HG02973 (cell line): ENCODE results near the gene SYCP2.
A peak's percentile ranks its signal among the peaks of the same experiment; 100 is the strongest.

Experiments used
- ATAC-seq: cut with Tn5 transposase; IDR thresholded peaks from one replicate; pipeline ENCODE4 v1.9.1; 2021; ENCODE audit warnings: moderate library complexity; ENCODE audit not compliant: unreplicated experiment

Gene SYCP2

GRCh38 chr20:59942245-59942644 lies 8.8 kb upstream of the SYCP2 start:
- no peak for ATAC-seq

DNA sequence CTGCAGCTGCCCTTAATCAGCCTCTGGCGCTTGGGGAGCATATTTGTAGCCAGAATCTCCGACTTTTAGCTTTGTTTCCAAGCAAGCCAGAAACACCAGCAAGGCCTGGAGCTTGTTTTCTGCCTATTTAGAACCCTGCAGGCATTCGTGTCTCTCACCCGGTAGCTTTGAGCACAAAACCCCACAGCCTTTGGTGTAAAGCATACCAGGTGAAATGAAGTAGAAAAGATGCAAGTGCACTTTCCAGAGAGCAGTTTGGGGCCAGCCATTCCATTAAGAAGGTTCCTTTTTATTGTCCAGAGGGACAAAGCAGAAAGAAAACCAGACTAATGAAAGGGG lies 7.5 kb upstream of the SYCP2 start:
- ATAC-seq: no peak

- peak; percentile 92 for ATAC-seq
These were observed 6.9 kb upstream of the SYCP2 start, which contains the start of the genes FAM217B and PPP1R3D for GRCh38 chr20:59940129-59940955. Gene FAM217B (plus strand): TSS chr20:59940389. CDS start chr20:59943944, 3,555 bp downstream. Gene PPP1R3D (minus strand): TSS chr20:59940305. CDS start chr20:59939931, 374 bp downstream.

DNA sequence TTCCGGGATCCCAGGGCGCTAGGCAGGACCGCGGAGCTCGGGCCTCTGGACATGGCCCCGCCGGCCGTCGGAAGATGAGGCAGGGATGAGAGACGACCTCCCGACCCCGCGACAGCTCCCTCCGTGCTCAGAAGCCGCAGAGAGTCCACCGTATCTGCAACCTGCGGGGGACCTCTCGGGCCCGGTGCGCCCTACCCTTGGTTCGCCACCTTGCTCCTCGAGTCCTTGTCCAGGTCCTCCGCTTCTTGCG lies 6.4 kb upstream of the SYCP2 start:
- peak; percentile 30 for ATAC-seq

- no peak for ATAC-seq
These were observed 5.8 kb upstream of the SYCP2 start for GRCh38 chr20:59939052-59939878.

- ATAC-seq: no peak
These were observed 5.2 kb upstream of the SYCP2 start for GRCh38 chr20:59938696-59939051.

- no peak for ATAC-seq
These were observed 4.8 kb upstream of the SYCP2 start for GRCh38 chr20:59938221-59938620.

DNA sequence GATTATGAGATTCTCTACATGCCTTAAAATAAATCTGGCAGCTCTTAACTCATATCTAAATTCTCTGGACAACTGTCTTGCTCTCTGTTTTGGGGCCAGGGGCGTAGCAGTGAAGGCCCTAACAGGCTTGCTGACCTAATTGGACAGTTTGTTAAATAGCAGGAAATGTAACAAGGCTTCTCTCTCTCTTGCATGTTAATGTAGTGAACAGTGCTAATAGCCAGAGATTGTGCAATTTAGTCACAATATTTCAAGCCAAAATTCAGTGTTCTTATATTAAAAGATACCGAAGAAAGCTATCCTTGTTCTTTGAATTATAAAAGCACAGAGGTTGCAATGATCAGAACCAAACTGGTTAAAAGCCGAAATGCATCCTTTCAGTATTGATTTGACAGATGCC lies 3.7 kb upstream of the SYCP2 start:
- ATAC-seq: no peak

DNA sequence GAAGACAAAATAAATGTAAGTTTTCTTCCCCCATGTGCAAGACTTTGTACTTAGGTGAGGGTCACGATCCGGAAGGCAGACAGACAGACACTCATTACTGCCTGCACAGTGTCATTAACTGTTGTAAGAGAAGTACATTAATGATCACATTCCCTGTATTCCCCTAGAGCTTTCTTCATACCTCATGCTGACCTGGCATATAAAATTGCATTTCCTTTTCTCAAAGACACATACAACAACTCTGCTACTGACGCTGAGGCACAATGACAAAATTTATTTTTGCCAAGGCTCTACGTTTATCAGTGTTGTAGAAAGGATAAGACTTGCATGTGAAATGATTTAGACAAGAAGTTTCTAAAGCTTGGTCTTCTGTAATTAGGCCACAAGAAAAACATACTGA lies 3.0 kb upstream of the SYCP2 start:
- no peak for ATAC-seq

- no peak for ATAC-seq
These were observed 2.2 kb upstream of the SYCP2 start for GRCh38 chr20:59935457-59936185.

GRCh38 chr20:59933849-59934585 lies 580 bp upstream of the SYCP2 start:
- ATAC-seq: peak; percentile 49

DNA sequence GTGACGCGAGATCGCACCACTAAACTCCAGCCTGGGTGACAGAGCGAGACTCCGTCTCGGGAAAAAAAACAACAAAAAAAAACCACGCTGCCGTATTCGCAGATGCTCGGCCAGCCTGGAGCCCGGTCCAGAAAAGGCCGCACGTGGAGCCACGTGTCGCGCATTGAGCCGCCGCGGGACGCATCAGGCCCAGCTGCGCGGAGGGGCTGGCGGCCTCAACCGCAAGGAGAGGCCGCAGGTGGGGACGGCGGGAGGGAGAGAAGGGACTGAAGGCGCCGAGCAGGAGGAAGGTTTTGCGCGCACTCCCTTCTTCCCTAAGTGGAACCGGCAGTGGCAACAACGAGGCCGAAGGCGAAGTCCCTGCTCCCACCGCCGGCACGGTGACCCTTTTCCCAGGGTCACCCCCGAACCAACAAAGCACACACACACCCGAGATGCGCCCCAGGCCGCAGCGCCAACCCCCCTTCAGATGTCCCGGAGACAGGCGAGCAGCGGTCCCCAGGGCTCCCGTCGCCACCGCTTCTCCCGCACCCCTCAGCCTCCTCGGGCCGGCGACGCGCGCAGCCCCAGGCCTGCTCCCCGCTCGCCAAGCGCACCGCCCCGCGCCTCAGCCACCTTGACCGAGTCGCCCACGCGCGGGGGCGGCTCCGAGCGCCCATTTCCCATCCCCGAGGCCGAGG lies 681 bp downstream of the SYCP2 start:
- ATAC-seq: no peak

GRCh38 chr20:59931511-59932312 lies 1.7 kb downstream of the SYCP2 start:
- no peak for ATAC-seq

GRCh38 chr20:59925899-59926298 lies 7.5 kb downstream of the SYCP2 start:
- no peak for ATAC-seq

GRCh38 chr20:59925359-59925758 lies 8.1 kb downstream of the SYCP2 start:
- ATAC-seq: no peak

- no peak for ATAC-seq
These were observed 9.9 kb downstream of the SYCP2 start for GRCh38 chr20:59923514-59923913.

DNA sequence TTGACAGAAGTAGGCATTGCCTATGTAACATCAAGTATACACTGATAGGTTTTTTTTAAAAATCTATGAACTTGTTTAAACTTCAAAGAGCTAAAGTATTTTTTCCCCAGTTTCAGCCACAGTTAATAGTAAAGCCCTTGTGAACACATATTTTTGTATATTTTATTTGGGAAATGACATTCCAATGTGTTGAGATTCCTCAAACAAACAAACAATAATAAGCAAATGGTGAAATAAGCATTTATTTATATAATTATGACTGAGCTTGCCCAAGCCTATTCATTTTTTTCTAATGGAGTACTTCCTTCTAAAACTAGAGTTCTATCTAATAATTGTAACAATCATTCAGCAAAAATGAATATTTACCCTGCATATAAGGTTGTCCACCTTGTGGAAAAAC lies 12.5 kb downstream of the SYCP2 start:
- ATAC-seq: no peak

- no peak for ATAC-seq
These were observed 20.8 kb downstream of the SYCP2 start for GRCh38 chr20:59912609-59913008.

- no peak for ATAC-seq
These were observed 22.4 kb downstream of the SYCP2 start for GRCh38 chr20:59911041-59911440.

DNA sequence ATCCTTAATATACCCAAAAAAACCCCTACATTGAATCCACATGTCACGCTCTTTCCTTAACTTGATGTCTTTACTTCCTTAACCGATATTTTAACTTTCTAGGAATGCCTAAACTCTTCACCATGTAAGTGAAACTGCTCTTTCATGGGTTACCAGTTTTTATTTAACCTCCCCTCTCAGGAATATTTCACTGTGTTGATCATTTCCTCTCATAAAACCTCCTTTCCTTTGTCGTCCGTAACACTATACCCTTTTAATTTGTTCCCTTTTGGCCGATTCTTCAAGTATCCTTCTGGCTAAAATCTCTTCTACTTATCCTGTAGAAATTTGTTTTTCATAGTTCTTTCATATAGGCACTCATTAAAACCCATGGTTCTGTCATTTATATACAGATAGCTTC lies 24.6 kb downstream of the SYCP2 start:
- ATAC-seq: no peak
